K562 (cell line): ENCODE measurements around the gene RARG. TPM values are rescaled to one million over a fixed set of nuclear protein-coding genes. Genes with fewer than 3 reads are reported as not detected.

ENCODE experiments used
- ATAC-seq: fragments of 200-7000 bp; cut with Tn5 transposase; 3 replicates; pipeline ENCODE4 v1.9.1; 2020; ENCODE audit warnings: moderate library complexity
- BruUV-seq: library from RNA; stranded (reverse); fragments of 400-500 nt; replicated peaks from 2 replicates; lab custom pipeline; 2021; lab: Mats Ljungman, UMichigan
- CTCF ChIA-PET: fragments of 300-600 bp; formaldehyde crosslinking; extraction: SDS; loops from one replicate; lab custom pipeline; 2021; ENCODE audit warnings: low intra/inter-chr PET ratio; lab: Yijun Ruan, JAX
- POLR2A ChIA-PET: fragments of 300-600, 350-650 bp; sonication (Branson Sonifier 250); formaldehyde crosslinking; extraction: SDS; loops from one replicate; lab custom pipeline; 2021; ENCODE audit warnings: antibody characterized with exemption, inconsistent platforms; lab: Yijun Ruan, JAX
- DNase-seq, 4 experiments: peaks; one replicate each; pipeline versions ENCODE4 v3.0.0 to v3.0.0-alpha.2; 2011 to 2018; ENCODE audit warnings: low spot score in 3 of 4, mixed read lengths in 3 of 4; ENCODE audit errors: extremely low read depth in 1 of 4
- FAIRE-seq: peaks from 2 replicates; lab custom pipeline; 2011; peaks lifted over from hg19 to GRCh38; lab: Jason Lieb, UNC
- H2AFZ ChIP-seq: 2 replicates; pipeline ENCODE4 v1.6.0; 2011; ENCODE audit warnings: low read depth, low read length, control low read depth, inconsistent platforms
- H3K27ac ChIP-seq: fragments of 200-600 bp; 3 replicates; pipeline ENCODE4 v1.8.0; 2011; ENCODE audit warnings: low read depth, mild to moderate bottlenecking, control low read depth, inconsistent platforms, low read length, moderate library complexity, mixed read lengths; ENCODE audit errors: extremely low read depth
- H3K27me3 ChIP-seq, 2 experiments: fragments of 300-600 bp in 1 of 2; 2 replicates in 1 of 2; 3 replicates in 1 of 2; pipeline versions ENCODE4 v1.6.0 to v1.8.0; 2011; ENCODE audit warnings: inconsistent platforms in 2 of 2, low read length in 2 of 2, mild to moderate bottlenecking in 1 of 2, mixed read lengths in 1 of 2, moderate library complexity in 1 of 2; ENCODE audit not compliant: control insufficient read depth in 2 of 2, insufficient read depth in 2 of 2
- H3K36me3 ChIP-seq: fragments of 300-600 bp; 3 replicates; pipeline ENCODE4 v1.8.0; 2011; ENCODE audit warnings: mild to moderate bottlenecking, low read length, inconsistent platforms; ENCODE audit not compliant: control insufficient read depth, insufficient read depth
- H3K4me1 ChIP-seq, 2 experiments: fragments of 200-600 bp in 1 of 2; replicated peaks in 1 of 2; 2 replicates in 1 of 2; 3 replicates in 1 of 2; pipeline versions ENCODE4 v1.5.1 to v1.8.0; 2011; ENCODE audit warnings: inconsistent platforms in 2 of 2, low read length in 2 of 2, mild to moderate bottlenecking in 1 of 2, mixed read lengths in 1 of 2, moderate library complexity in 1 of 2; ENCODE audit not compliant: control insufficient read depth in 2 of 2, insufficient read depth in 2 of 2
- H3K4me2 ChIP-seq: 2 replicates; pipeline ENCODE4 v1.6.1; 2011; ENCODE audit warnings: low read length, control low read depth, inconsistent platforms, mixed read lengths; ENCODE audit not compliant: insufficient read depth
- H3K4me3 ChIP-seq: fragments of 200-600 bp; sonication (generic), shearing (Covaris generic); 2 replicates; pipeline ENCODE4 v1.5.1; 2016; ENCODE audit warnings: control low read depth, inconsistent platforms
- H3K79me2 ChIP-seq: fragments of 200-600 bp; 3 replicates; pipeline ENCODE4 v1.8.0; 2011; ENCODE audit warnings: low read length, inconsistent platforms; ENCODE audit not compliant: control insufficient read depth, insufficient read depth
- H3K9ac ChIP-seq, 2 experiments: 2 replicates each; pipeline versions ENCODE4 v1.6.0 to v1.6.1; 2011; ENCODE audit warnings: low read depth in 2 of 2, low read length in 2 of 2, control low read depth in 1 of 2, inconsistent platforms in 1 of 2, mild to moderate bottlenecking in 1 of 2, mixed read lengths in 1 of 2; ENCODE audit not compliant: insufficient read depth in 1 of 2
- H3K9me1 ChIP-seq: one replicate; pipeline ENCODE4 v1.6.0; 2011; ENCODE audit warnings: inconsistent platforms, mild to moderate bottlenecking, low read length, moderate library complexity; ENCODE audit not compliant: control insufficient read depth, insufficient read depth
- H3K9me3 ChIP-seq: replicated peaks from 2 replicates; pipeline ENCODE4 v1.5.1; 2011; ENCODE audit warnings: low read depth, low read length, inconsistent platforms; ENCODE audit not compliant: control insufficient read depth, insufficient read depth
- H4K20me1 ChIP-seq: replicated peaks from 2 replicates; pipeline ENCODE4 v1.6.1; 2011; ENCODE audit warnings: low read length, inconsistent platforms, mixed read lengths; ENCODE audit not compliant: control insufficient read depth, insufficient read depth
- DLX4 ChIP-seq: fragments of 250-450 bp; sonication (Bioruptor Pico); IDR thresholded peaks from 2 replicates; pipeline ENCODE4 v1.6.1; 2021; ENCODE audit warnings: mild to moderate bottlenecking
- ILF3 ChIP-seq: fragments of 450-650 bp; IDR thresholded peaks from 2 replicates; pipeline ENCODE4 v1.6.1; 2018; ENCODE audit warnings: antibody characterized with exemption, mild to moderate bottlenecking, moderate library complexity, borderline replicate concordance
- KLF1 ChIP-seq: fragments of 450-650 bp; IDR thresholded peaks from 2 replicates; pipeline ENCODE4 v1.6.1; 2016; ENCODE audit warnings: missing genetic modification characterization, missing compliant biosample characterization
- MEF2A ChIP-seq: IDR thresholded peaks from 2 replicates; pipeline ENCODE4 v1.6.1; 2011; ENCODE audit warnings: low read depth, mild to moderate bottlenecking, low read length, moderate library complexity; ENCODE audit not compliant: control insufficient read depth
- PKNOX1 ChIP-seq: fragments of 450-650 bp; IDR thresholded peaks from 2 replicates; pipeline ENCODE4 v1.6.1; 2016
- THAP12 ChIP-seq: fragments of 250-450 bp; sonication (Bioruptor Pico); IDR thresholded peaks from 2 replicates; pipeline ENCODE4 v1.9.0; 2021; ENCODE audit warnings: mild to moderate bottlenecking, inconsistent platforms
- WGBS: fragments of 100-300 bp; shearing (Covaris generic); methylation state at CpG from one replicate; pipeline ENCODE4 v1.1.6; 2016; ENCODE audit warnings: low coverage, mixed read lengths; ENCODE audit not compliant: insufficient coverage; ENCODE audit errors: missing lambda C conversion rate; 5-methylcytosine and 5-hydroxymethylcytosine counted together
- in situ Hi-C: fragments of 300-500 bp; cut with MboI; formaldehyde crosslinking; loops from 4 replicates; pipeline ENCODE4 v1.15.0; 2018; ENCODE audit warnings: inconsistent platforms, mixed read lengths
- intact Hi-C: fragments of 100-400 bp; cut with micrococcal nuclease; formaldehyde crosslinking; loops from 2 replicates; pipeline ENCODE4 v1.14.2; 2022
- polyA plus RNA-seq, 8 experiments: library from polyadenylated mRNA; depleted of rRNA in 4 of 8; stranded (reverse) in 5 of 8; unstranded in 3 of 8; fragments of >200 nt; fragmentation: Nextera tagmentation in 2 of 8; fragmentation: Illumina TruSeq in 1 of 8; extraction: Ambion mirVana in 2 of 8; extraction: Trizol in 1 of 8; gene quantifications; 2 replicates each; pipeline versions ENCODE4 v1.2.1 to v1.2.3, GENCODE V29; 2011 to 2014; ENCODE audit warnings: inconsistent platforms in 1 of 8, missing spikeins in 1 of 8
- total RNA-seq, 7 experiments: library from RNA; depleted of rRNA in 6 of 7; stranded (reverse); fragments of >200 nt in 6 of 7; fragmentation: Illumina TruSeq in 2 of 7; extraction: Trizol in 2 of 7; gene quantifications; 2 replicates each; pipeline versions ENCODE4 v1.2.1 to v1.2.3, GENCODE V29; 2011 to 2021; ENCODE audit warnings: low replicate concordance in 1 of 7

RARG gene
- total and polyA plus RNA-seq, 9 of the 15 experiments (the other 6 are each of a cell fraction or from before 2014, with no cell fraction given) = 0.18 to 7.6 (median 3.8) TPM

GRCh38 chr12:53169644-53170043 is 62.4 kb downstream of the RARG start:
- no peaks in the 10 kb centered on the region for H3K36me3 ChIP-seq
- in situ Hi-C loops = no loop called here
- no peak overlapping the region for H2AFZ ChIP-seq
- BruUV-seq = no TSS peak
- no peaks in the 10 kb centered on the region for H3K9me3 ChIP-seq
- no peak overlapping the region for H3K4me2 ChIP-seq
- FAIRE-seq = no peak
- no peak overlapping the region for H3K4me3 ChIP-seq
- no peaks in the 10 kb centered on the region for H3K27me3 ChIP-seq
- H3K9me1 ChIP-seq = no peaks in the 10 kb centered on the region
- WGBS = 75% methylated on average over 5 of the region's 7 CpGs
- peak overlapping the region in 1 of 2 experiments; percentile 68; a peak in 2 of 4 replicates for H3K9ac ChIP-seq
- ChIA-PET CTCF (no interaction called here), POLR2A (interaction anchor here (1.1 kb wide), 1 partner anchor 11 kb away, joined by 6 read pairs; the partner anchor contains the start of genes CSAD and ZNF740)
- no peak for ATAC-seq
- no peaks in the 10 kb centered on the region for H4K20me1 ChIP-seq
- DNase-seq = peak in 1 of 4 experiments; percentile 6
- intact Hi-C loops = no loop called here
- no peaks in the 10 kb centered on the region for H3K79me2 ChIP-seq
- peaks cover 11 to 22% of the 10 kb centered on the region in 2 experiments for H3K4me1 ChIP-seq
- TF ChIP-seq PKNOX1 (no peak), KLF1 (tag) (no peak), ILF3 (no peak), THAP12 (CRISPR knock-in tag) (no peak), DLX4 (CRISPR knock-in tag) (no peak), MEF2A (no peak)
- TF ChIP-seq, all 486 proteins: peak for 0
- no peak overlapping the region for H3K27ac ChIP-seq
